Measurements from ENCODE around the gene IL17RA.

GRCh38 chr22:17101475-17102296 is 16.9 kb downstream of the IL17RA start:
- TF ChIP-seq CTCF (tag by site-specific recombination; IDR thresholded peaks at IDR 0.05) (no peak), ZNF274 (IDR thresholded peaks at IDR 0.05; ENCODE audit: low read length) (no peak), ZNF274 (tag by site-specific recombination; IDR thresholded peaks at IDR 0.05; ENCODE audit: borderline replicate concordance) (no peak), ZNF707 (tag by site-specific recombination; IDR thresholded peaks at IDR 0.05) (no peak), ZNF10 (tag by site-specific recombination; IDR thresholded peaks at IDR 0.05) (no peak), ZBTB21 (tag by site-specific recombination; IDR thresholded peaks at IDR 0.05) (no peak), ZNF629 (tag by site-specific recombination; IDR thresholded peaks at IDR 0.05) (no peak), ATF2 (tag by site-specific recombination; IDR thresholded peaks at IDR 0.05; ENCODE audit: low read depth) (no peak), SP2 (tag by site-specific recombination; IDR thresholded peaks at IDR 0.05) (no peak), ZNF747 (tag by site-specific recombination; IDR thresholded peaks at IDR 0.05) (no peak), ZNF768 (tag by site-specific recombination; IDR thresholded peaks at IDR 0.05) (no peak), HOXD13 (CRISPR knock-in tag; IDR thresholded peaks at IDR 0.05; ENCODE audit: borderline replicate concordance) (no peak), IKZF3 (tag by site-specific recombination; IDR thresholded peaks at IDR 0.05) (no peak)
